Activated T-helper 9 cell treated with anti-CD3 and anti-CD28 coated beads, Interleukin-2, amount 50 U/mL, for 16 hours (primary cell): ENCODE results near the gene NEDD4L.

ENCODE experiments used
- DNase-seq: peaks from one replicate; pipeline ENCODE4 v3.0.0-alpha.2; 2020; ENCODE audit warnings: low read depth

NEDD4L gene

GRCh38 chr18:58320907-58321561, 277.0 kb downstream of the NEDD4L start:
- no peak for DNase-seq

- peak; percentile 12 for DNase-seq
Measured at GRCh38 chr18:58321986-58322385, 278.0 kb downstream of the NEDD4L start.

GRCh38 chr18:58322464-58322863, 278.4 kb downstream of the NEDD4L start:
- DNase-seq = no peak

- DNase-seq = no peak
Measured at GRCh38 chr18:58323866-58324762, 280.1 kb downstream of the NEDD4L start.

- DNase-seq = no peak
Measured at GRCh38 chr18:58324824-58325480, 280.9 kb downstream of the NEDD4L start.

- no peak for DNase-seq
Measured at GRCh38 chr18:58325494-58325893, 281.5 kb downstream of the NEDD4L start.

GRCh38 chr18:58334061-58334460, 290.0 kb downstream of the NEDD4L start:
- DNase-seq = no peak

GRCh38 chr18:58335223-58335622, 291.2 kb downstream of the NEDD4L start:
- no peak for DNase-seq

GRCh38 chr18:58335821-58336220, 291.8 kb downstream of the NEDD4L start:
- no peak for DNase-seq

- no peak for DNase-seq
Measured at GRCh38 chr18:58336605-58337004, 292.6 kb downstream of the NEDD4L start.

- DNase-seq = no peak
Measured at GRCh38 chr18:58337285-58337684, 293.3 kb downstream of the NEDD4L start.

GRCh38 chr18:58337686-58338085, 293.7 kb downstream of the NEDD4L start:
- no peak for DNase-seq

GRCh38 chr18:58338141-58338540, 294.1 kb downstream of the NEDD4L start:
- no peak for DNase-seq

GRCh38 chr18:58338961-58339592, 295.1 kb downstream of the NEDD4L start:
- DNase-seq = no peak

- no peak for DNase-seq
Measured at GRCh38 chr18:58339890-58340289, 295.9 kb downstream of the NEDD4L start.

GRCh38 chr18:58341916-58342315, 297.9 kb downstream of the NEDD4L start:
- DNase-seq = no peak

- no peak for DNase-seq
Measured at GRCh38 chr18:58344080-58344670, 300.1 kb downstream of the NEDD4L start.

- DNase-seq = no peak
Measured at GRCh38 chr18:58344861-58345463, 300.9 kb downstream of the NEDD4L start.

GRCh38 chr18:58345875-58346274, 301.8 kb downstream of the NEDD4L start:
- no peak for DNase-seq

GRCh38 chr18:58347135-58347534, 303.1 kb downstream of the NEDD4L start:
- no peak for DNase-seq

- DNase-seq = no peak
Measured at GRCh38 chr18:58348517-58348916, 304.5 kb downstream of the NEDD4L start.

GRCh38 chr18:58348951-58349350, 304.9 kb downstream of the NEDD4L start:
- no peak for DNase-seq
